K562 (cell line): ENCODE data around the gene PACRG. TPM values are rescaled to one million over a fixed set of nuclear protein-coding genes. Genes with fewer than 3 reads are reported as not detected.
A peak's percentile ranks its signal among the peaks of the same experiment; 100 is the strongest.

Experiments
- BACH1 ChIP-seq: fragments of 200-800 bp; sonication (Bioruptor generic); IDR thresholded peaks from 2 replicates; pipeline ENCODE4 v1.6.1; 2016; ENCODE audit warnings: missing genetic modification characterization, missing compliant biosample characterization
- CREBBP ChIP-seq: IDR thresholded peaks from one replicate; pipeline ENCODE4 v1.6.1; 2012; ENCODE audit warnings: low read depth, mild to moderate bottlenecking, control low read depth, inconsistent platforms, low read length
- CREM ChIP-seq: IDR thresholded peaks from 2 replicates; pipeline ENCODE4 v1.6.1; 2014; ENCODE audit warnings: antibody characterized with exemption, low read depth
- DPF2 ChIP-seq: fragments of 450-650 bp; IDR thresholded peaks from 2 replicates; pipeline ENCODE4 v1.6.1; 2016
- GATAD2B ChIP-seq: fragments of 450-650 bp; IDR thresholded peaks from 2 replicates; pipeline ENCODE4 v1.6.1; 2017; ENCODE audit warnings: mild to moderate bottlenecking, borderline replicate concordance
- KLF10 ChIP-seq: fragments of 250-450 bp; sonication (Bioruptor Pico); IDR thresholded peaks from 2 replicates; pipeline ENCODE4 v1.6.1; 2021; ENCODE audit warnings: matching md5 sums
- RREB1 ChIP-seq: fragments of 250-450 bp; sonication (Bioruptor Pico); IDR thresholded peaks from 2 replicates; pipeline ENCODE4 v1.4.0; 2020
- ZNF316 ChIP-seq: fragments of 450-650 bp; IDR thresholded peaks from 2 replicates; pipeline ENCODE4 v1.6.1; 2016
- ZNF518B ChIP-seq: fragments of 250-450 bp; sonication (Bioruptor Pico); IDR thresholded peaks from 2 replicates; pipeline ENCODE4 v1.5.0; 2021; ENCODE audit warnings: mild to moderate bottlenecking, moderate library complexity
- ZNF668 ChIP-seq: fragments of 250-450 bp; sonication (Bioruptor Pico); IDR thresholded peaks from 2 replicates; pipeline ENCODE4 v1.8.0; 2022; ENCODE audit warnings: mild to moderate bottlenecking, inconsistent platforms
- ZNF766 ChIP-seq: fragments of 200-800 bp; sonication (Bioruptor generic); conservative IDR thresholded peaks from 2 replicates; pipeline ENCODE4 v1.6.1; 2016; ENCODE audit warnings: missing genetic modification characterization, missing compliant biosample characterization
- ZNF778 ChIP-seq: fragments of 450-650 bp; formaldehyde crosslinking; IDR thresholded peaks from 2 replicates; pipeline ENCODE4 v1.4.0; 2020; ENCODE audit warnings: mild to moderate bottlenecking, moderate library complexity
- polyA plus RNA-seq, 8 experiments: library from polyadenylated mRNA; depleted of rRNA in 4 of 8; stranded (reverse) in 5 of 8; unstranded in 3 of 8; fragments of >200 nt; fragmentation: Nextera tagmentation in 2 of 8; fragmentation: Illumina TruSeq in 1 of 8; extraction: Ambion mirVana in 2 of 8; extraction: Trizol in 1 of 8; gene quantifications; 2 replicates each; pipeline versions ENCODE4 v1.2.1 to v1.2.3, GENCODE V29; 2011 to 2014; ENCODE audit warnings: inconsistent platforms in 1 of 8, missing spikeins in 1 of 8
- total RNA-seq, 7 experiments: library from RNA; depleted of rRNA in 6 of 7; stranded (reverse); fragments of >200 nt in 6 of 7; fragmentation: Illumina TruSeq in 2 of 7; extraction: Trizol in 2 of 7; gene quantifications; 2 replicates each; pipeline versions ENCODE4 v1.2.1 to v1.2.3, GENCODE V29; 2011 to 2021; ENCODE audit warnings: low replicate concordance in 1 of 7
- TF ChIP-seq, protein P1 (sequence below): fragments of 250-450 bp; sonication (Bioruptor Pico); IDR thresholded peaks from 2 replicates; pipeline ENCODE4 v1.8.0; 2022; ENCODE audit warnings: moderate library complexity, mild to moderate bottlenecking, inconsistent platforms
- TF ChIP-seq, protein P2 (sequence below), 2 experiments: IDR thresholded peaks; 2 replicates each; pipeline ENCODE4 v1.6.1; 2012; ENCODE audit warnings: improper control_type of control experiment in 2 of 2, low read depth in 2 of 2, low read length in 2 of 2, borderline replicate concordance in 1 of 2

PACRG gene
- total and polyA plus RNA-seq, 9 of the 15 experiments (the other 6 are each of a cell fraction or from before 2014, with no cell fraction given) = 0.04 TPM; not detected in 8

GRCh38 chr6:162727322-162728182 lies at the start of gene PACRG, which contains the start of gene PRKN (continued):
- TF ChIP-seq CREBBP = no peak
- peak; percentile 94 for TF ChIP-seq CREM
- no peak for TF ChIP-seq DPF2
- TF ChIP-seq ZNF518B (CRISPR knock-in tag) = no peak
- TF ChIP-seq, protein P1, sequence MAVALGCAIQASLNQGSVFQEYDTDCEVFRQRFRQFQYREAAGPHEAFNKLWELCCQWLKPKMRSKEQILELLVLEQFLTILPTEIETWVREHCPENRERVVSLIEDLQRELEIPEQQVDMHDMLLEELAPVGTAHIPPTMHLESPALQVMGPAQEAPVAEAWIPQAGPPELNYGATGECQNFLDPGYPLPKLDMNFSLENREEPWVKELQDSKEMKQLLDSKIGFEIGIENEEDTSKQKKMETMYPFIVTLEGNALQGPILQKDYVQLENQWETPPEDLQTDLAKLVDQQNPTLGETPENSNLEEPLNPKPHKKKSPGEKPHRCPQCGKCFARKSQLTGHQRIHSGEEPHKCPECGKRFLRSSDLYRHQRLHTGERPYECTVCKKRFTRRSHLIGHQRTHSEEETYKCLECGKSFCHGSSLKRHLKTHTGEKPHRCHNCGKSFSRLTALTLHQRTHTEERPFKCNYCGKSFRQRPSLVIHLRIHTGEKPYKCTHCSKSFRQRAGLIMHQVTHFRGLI (CRISPR knock-in tag) = no peak
- TF ChIP-seq ZNF316 = no peak
- no peak for TF ChIP-seq GATAD2B
- TF ChIP-seq, protein P2, sequence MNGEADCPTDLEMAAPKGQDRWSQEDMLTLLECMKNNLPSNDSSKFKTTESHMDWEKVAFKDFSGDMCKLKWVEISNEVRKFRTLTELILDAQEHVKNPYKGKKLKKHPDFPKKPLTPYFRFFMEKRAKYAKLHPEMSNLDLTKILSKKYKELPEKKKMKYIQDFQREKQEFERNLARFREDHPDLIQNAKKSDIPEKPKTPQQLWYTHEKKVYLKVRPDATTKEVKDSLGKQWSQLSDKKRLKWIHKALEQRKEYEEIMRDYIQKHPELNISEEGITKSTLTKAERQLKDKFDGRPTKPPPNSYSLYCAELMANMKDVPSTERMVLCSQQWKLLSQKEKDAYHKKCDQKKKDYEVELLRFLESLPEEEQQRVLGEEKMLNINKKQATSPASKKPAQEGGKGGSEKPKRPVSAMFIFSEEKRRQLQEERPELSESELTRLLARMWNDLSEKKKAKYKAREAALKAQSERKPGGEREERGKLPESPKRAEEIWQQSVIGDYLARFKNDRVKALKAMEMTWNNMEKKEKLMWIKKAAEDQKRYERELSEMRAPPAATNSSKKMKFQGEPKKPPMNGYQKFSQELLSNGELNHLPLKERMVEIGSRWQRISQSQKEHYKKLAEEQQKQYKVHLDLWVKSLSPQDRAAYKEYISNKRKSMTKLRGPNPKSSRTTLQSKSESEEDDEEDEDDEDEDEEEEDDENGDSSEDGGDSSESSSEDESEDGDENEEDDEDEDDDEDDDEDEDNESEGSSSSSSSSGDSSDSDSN (IDR thresholded peaks at IDR 0.05; ENCODE audit: borderline replicate concordance in 1 of 2, low read depth in 2 of 2, low read length in 2 of 2) = no peak
- no peak for TF ChIP-seq BACH1
- no peak; the same call in 1 of the 2 replicates for TF ChIP-seq ZNF766 (CRISPR knock-in tag)
- no peak for TF ChIP-seq ZNF778
- TF ChIP-seq ZNF668 (CRISPR knock-in tag) = no peak
- no peak for TF ChIP-seq KLF10
- TF ChIP-seq RREB1 (CRISPR knock-in tag) = no peak
